ENCODE measurements around the gene PLEKHH1.

PLEKHH1 gene

GRCh38 chr14:67567654-67568053 lies 34.6 kb downstream of the PLEKHH1 start:
- DNase-seq (ENCODE audit: low spot score), result no peak

- DNase-seq (ENCODE audit: low spot score), result no peak
Observed at GRCh38 chr14:67569011-67569650, 36.0 kb downstream of the PLEKHH1 start.

DNA sequence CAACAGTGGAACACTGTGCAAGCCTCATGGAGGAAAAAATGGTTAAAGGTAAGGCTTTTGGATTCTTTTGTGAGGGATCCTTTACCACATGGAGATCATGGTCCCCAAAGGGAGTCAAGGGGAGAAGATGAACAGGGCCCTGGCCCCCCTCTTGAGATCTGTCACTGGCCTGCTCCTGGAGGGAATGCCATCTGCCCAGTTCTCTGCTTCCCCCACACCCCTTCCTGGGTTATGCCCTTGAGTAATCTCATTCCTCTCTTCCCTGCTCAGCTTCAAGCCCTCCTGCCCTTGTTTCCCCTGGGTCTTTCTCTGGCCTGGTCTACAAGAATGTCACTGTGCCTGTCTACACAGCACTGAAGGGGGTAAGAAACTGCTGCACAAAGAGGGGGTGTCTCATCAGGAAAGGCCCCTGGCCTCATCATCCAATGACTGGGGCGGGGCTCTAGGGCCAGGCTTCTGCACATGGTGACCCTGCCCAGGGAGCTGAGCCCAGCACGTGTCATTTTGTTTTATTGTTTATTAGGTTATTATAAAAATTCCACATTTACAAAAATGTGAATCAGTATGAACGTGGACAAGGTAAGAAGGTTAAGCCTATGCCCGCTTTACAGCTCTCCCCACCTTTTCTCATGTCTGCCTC lies 36.7 kb downstream of the PLEKHH1 start:
- no peak for DNase-seq (ENCODE audit: low spot score)

GRCh38 chr14:67570453-67570852 lies 37.4 kb downstream of the PLEKHH1 start:
- DNase-seq (ENCODE audit: low spot score), result no peak

- DNase-seq (ENCODE audit: low spot score), result peak; percentile 67
Observed at GRCh38 chr14:67571275-67571990, 38.3 kb downstream of the PLEKHH1 start.

DNA sequence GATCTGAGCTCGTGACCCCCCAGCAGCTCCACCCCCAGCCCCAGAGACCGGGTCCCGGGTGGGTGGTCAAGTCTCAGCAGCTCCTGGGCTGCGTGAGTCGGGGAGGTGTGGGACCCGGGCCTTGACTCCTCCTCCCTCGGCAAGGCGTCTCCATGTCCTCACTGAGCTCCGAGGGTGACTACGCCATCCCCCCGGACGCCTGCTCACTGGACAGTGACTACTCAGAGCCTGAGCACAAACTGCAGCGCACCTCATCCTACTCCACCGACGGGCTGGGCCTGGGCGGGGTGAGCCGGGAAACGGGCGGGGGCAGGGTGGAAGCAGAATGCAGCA lies 38.9 kb downstream of the PLEKHH1 start:
- no peak for DNase-seq (ENCODE audit: low spot score)

DNA sequence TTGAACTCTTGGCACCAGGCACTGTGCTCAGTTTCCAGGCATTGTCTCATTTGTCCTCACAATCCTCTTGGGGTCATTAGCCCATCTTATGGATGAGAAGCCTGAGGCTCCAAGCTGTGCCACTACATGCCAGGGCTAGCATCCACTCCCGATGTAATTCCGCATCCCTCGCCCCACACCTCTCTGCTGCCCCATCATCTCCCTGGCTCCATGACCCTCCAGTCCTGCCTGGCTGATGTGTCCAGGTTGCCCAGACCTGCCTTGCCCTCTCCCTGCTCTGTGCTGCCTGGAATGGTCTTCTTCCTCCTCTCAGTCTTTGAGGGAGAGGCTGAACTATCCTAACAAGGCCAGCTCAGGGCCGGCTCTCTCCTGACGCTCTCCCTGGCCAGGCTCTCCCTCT lies 39.5 kb downstream of the PLEKHH1 start:
- no peak for DNase-seq (ENCODE audit: low spot score)

DNA sequence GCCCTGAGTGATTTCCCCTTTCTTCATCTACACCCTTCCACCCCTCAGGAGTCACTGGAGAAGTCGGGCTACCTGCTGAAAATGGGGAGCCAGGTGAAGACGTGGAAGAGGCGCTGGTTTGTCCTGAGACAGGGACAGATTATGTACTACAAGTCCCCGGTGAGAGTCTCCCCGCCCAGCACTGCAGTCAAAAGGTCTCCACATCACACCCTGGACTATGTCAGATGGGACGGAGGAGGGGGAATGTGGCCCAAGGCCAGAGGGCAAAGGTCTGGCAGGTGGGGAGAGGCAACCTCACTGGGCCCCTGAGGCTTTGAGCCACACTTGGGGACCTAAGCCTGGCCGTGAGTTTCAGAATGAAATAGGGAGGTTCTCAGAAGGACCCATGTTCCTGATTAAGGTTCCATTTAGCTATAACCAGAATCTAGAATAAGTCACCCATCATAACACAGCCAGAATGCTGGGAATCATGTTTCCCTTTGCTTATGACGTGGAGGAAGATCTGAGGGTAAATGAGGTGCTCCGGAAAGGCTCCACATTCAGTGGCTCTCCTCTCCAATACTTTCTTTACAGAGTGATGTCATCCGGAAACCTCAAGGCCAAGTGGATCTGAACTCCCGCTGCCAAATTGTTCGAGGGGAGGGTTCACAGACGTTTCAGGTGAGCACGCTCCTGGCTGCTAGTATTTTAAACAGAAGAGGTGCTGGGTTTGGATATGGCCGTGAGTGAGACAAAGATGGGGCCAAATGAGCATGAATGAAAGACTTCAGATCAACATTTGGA lies 40.3 kb downstream of the PLEKHH1 start:
- no peak for DNase-seq (ENCODE audit: low spot score)

DNA sequence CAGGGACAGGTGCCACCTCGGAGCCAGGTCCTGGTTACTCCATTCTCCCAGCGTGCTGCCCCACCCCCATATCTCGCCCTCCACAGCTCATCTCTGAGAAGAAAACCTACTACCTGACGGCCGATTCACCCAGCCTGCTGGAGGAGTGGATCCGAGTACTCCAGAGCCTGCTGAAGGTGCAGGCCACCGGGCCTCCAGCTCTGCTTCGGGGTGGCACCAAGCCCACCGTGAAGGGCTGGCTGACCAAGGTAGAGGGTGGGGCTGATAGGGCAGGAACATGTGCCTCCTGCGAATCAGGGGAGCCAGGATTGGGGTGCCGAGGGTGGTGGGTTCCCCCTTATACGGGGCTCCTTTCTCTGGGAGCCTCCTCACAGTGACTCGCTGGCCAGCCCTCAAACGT lies 41.1 kb downstream of the PLEKHH1 start:
- no peak for DNase-seq (ENCODE audit: low spot score)

DNA sequence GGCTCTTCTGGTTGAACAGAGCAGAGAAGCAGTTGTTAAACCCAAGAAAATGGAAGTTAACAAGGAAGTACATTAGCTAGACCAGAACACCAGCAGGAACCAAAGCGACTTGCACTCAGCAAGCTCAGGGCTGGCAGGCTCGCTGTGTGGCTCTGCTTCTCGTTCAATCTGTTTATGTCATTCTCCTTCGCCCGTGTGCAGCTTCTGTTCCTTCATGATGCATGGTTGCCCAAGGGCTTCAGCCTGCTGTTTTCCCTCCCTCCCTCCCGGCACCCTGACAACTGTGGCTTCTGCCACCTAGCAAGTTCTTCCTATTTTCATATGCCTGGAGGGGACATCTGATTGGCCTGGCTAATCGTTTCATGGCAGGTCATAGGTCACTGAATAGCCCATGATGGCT lies 41.7 kb downstream of the PLEKHH1 start:
- DNase-seq (ENCODE audit: low spot score), result no peak

DNA sequence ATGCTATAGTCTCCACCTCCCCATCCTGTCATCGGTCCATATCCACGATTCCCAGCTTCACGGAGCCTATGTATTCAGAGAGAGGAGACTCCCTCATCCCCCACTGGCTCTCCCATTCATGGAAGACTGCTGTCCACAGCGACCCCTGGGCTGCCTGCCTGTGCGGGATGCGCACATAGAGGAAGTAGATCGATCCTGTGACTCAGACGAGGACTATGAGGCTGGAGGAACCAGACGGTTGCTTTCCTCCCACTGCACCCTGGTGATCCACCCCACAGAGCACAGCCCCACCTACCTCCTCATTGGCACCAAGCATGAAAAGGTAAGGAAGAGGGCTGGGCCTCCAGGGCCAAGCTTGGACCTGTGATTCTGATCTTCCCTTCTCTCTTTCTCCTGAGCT lies 42.6 kb downstream of the PLEKHH1 start:
- DNase-seq (ENCODE audit: low spot score), result no peak

- no peak for DNase-seq (ENCODE audit: low spot score)
Observed at GRCh38 chr14:67576216-67576955, 43.3 kb downstream of the PLEKHH1 start.

DNA sequence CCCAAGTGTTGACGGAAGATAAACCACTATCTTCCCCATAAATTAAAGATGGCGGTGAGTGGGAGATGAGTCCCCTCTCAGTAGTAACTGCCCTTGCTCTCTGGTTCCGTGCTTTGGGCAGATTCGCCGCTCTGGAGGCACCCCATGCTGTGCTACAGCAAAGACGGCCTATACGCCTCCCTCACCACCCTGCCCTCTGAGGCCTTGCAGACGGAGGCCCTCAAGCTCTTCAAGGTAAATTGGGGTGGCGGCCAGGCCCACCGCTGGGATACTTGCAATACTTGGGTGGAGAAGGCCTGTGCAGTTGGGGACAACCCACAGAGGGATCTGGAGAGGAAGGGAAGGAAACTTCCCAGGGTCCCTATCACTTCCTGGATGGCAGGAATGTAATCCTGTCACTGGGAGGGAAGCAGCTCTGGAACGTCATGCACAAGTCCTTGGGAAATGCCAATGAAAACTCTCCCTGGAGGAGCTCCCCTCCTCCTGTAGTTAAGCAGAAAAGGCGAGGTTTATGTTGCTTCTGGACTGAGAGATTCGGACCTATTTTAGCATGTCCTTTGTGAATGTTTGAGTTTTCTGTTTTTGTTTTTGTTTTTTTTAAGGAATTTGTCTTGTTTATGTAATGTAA lies 44.2 kb downstream of the PLEKHH1 start:
- DNase-seq (ENCODE audit: low spot score), result no peak

GRCh38 chr14:67577909-67578749 lies 45.0 kb downstream of the PLEKHH1 start:
- DNase-seq (ENCODE audit: low spot score), result no peak

- DNase-seq (ENCODE audit: low spot score), result no peak
Observed at GRCh38 chr14:67579040-67579439, 46.0 kb downstream of the PLEKHH1 start.

- DNase-seq (ENCODE audit: low spot score), result no peak
Observed at GRCh38 chr14:67579636-67580035, 46.5 kb downstream of the PLEKHH1 start.

DNA sequence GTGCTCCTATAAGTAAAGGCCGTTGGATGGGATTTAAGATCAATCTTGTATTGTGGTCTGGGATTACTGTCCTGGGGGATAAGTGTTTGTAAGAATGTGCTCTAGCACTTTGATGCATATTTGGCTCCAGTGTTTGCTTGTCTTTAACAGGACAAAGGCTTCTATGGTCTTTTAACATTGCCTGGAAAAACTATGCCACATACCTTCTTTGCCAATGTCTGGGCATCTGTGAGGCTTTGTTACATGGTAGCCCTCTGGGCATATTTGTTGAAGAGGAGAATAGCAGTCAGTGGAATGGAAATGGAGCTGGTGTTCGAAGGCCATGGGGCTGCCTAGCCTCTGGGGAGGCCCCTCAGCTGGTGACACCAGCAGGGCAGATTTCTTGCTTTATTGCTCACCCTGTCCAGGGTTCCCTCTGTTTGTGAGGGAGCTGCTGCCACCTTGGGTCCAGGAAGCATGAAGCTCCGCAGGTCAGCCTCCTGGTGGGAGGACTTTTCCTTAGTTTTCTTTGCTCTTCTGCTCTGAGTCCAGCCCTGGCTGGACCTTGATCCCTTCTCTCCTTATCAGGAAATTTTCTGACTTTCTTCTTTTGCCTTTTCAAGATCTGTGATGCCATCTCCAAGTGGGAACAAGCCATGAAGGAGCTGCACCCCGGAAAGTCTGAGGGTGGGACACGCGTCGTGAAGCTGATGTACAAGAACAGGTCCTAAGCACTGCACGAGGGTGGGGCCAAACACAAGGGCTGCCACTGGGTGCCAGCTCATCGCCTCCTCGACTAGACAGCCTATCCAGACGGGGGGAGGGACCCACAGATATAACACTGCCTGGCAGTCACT lies 47.5 kb downstream of the PLEKHH1 start:
- no peak for DNase-seq (ENCODE audit: low spot score)

GRCh38 chr14:67581643-67582042 lies 48.6 kb downstream of the PLEKHH1 start:
- DNase-seq (ENCODE audit: low spot score), result no peak

DNA sequence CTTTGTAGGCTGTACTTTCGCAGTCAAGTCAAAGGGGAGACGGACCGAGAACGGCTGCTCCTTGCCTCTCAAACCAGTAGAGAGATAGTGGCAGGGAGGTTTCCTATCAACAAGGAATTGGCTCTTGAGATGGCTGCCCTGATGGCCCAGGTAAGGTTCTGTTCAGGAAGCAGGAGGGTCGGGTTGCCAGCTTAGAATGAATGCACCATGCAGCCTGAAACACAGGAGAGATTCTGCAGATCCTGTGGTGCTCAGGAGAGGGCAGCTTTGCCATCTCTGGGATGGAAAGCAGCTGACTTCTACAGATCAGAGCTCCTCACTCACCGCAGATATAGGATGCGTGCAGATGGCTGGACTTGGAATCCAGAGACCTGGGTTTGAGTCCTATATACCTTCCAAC lies 49.0 kb downstream of the PLEKHH1 start:
- no peak for DNase-seq (ENCODE audit: low spot score)
